IgD-negative memory B cell (primary cell): Measurements from ENCODE around the gene UNC5B. TPM values are rescaled to one million over a fixed set of nuclear protein-coding genes. Genes with fewer than 3 reads are reported as not detected.

Experiments
- H3K27ac Mint-ChIP-seq, 3 donors: one replicate each; pipeline ENCODE4 v1.8.0; 2020 to 2022; ENCODE audit warnings: mild to moderate bottlenecking in 3 of 3, mixed read lengths in 3 of 3, moderate library complexity in 1 of 3
- H3K27me3 Mint-ChIP-seq: one replicate; pipeline ENCODE4 v1.8.0; 2021; ENCODE audit warnings: mixed read lengths
- H3K36me3 Mint-ChIP-seq: one replicate; pipeline ENCODE4 v1.8.0; 2020; ENCODE audit warnings: mild to moderate bottlenecking, mixed read lengths
- H3K4me1 Mint-ChIP-seq, 3 donors: one replicate each; pipeline ENCODE4 v1.8.0; 2020 to 2022; ENCODE audit warnings: mixed read lengths in 3 of 3, mild to moderate bottlenecking in 1 of 3
- H3K4me3 Mint-ChIP-seq, 4 donors: one replicate each; pipeline ENCODE4 v1.8.0; 2020 to 2022; ENCODE audit warnings: mild to moderate bottlenecking in 4 of 4, mixed read lengths in 4 of 4, moderate library complexity in 3 of 4
- H3K9me3 Mint-ChIP-seq, 3 donors: one replicate each; pipeline ENCODE4 v1.8.0; 2020 to 2021; ENCODE audit warnings: mixed read lengths in 3 of 3, mild to moderate bottlenecking in 1 of 3
- polyA plus RNA-seq: library from polyadenylated mRNA; unstranded; fragments of 300-500 nt; fragmentation: Illumina TruSeq; gene quantifications from one replicate; pipeline ENCODE4 v1.2.3, GENCODE V29; 2021

Gene UNC5B
- polyA plus RNA-seq, 1 donor from 2014 or later = not detected

GRCh38 chr10:71202314-71202713 lies 10.1 kb upstream of the UNC5B start:
- Mint-ChIP-seq H3K27me3 (peaks cover 8% of the 10 kb centered on the region), H3K9me3 (peaks cover 5 to 18% (median 13%) of the 10 kb centered on the region in 3 donors)

GRCh38 chr10:71203124-71203523 lies 9.2 kb upstream of the UNC5B start:
- no peak overlapping the region for H3K27ac Mint-ChIP-seq
- H3K27me3 Mint-ChIP-seq = peaks cover 8% of the 10 kb centered on the region
- H3K4me1 Mint-ChIP-seq = peaks cover 0 to 3% (median 3%) of the 10 kb centered on the region in 3 donors
- H3K36me3 Mint-ChIP-seq = peaks cover 1% of the 10 kb centered on the region
- H3K9me3 Mint-ChIP-seq = peaks cover 5 to 10% (median 9%) of the 10 kb centered on the region in 3 donors
- H3K4me3 Mint-ChIP-seq = no peak overlapping the region

More at GRCh38 chr10:71202314-71202713, 10.1 kb upstream of the UNC5B start:
- no peak overlapping the region for H3K4me3 Mint-ChIP-seq
- no peak overlapping the region for H3K27ac Mint-ChIP-seq
- peaks cover 0 to 3% (median 0%) of the 10 kb centered on the region in 3 donors for H3K4me1 Mint-ChIP-seq
- peaks cover 1% of the 10 kb centered on the region for H3K36me3 Mint-ChIP-seq

- Mint-ChIP-seq H3K27ac (no peak overlapping the region), H3K4me1 (peaks cover 0 to 3% (median 3%) of the 10 kb centered on the region in 3 donors), H3K4me3 (no peak overlapping the region), H3K36me3 (peaks cover 1% of the 10 kb centered on the region), H3K9me3 (peaks cover 3 to 4% (median 4%) of the 10 kb centered on the region in 3 donors), H3K27me3 (peaks cover 10% of the 10 kb centered on the region)
Measured at GRCh38 chr10:71203716-71204115, 8.7 kb upstream of the UNC5B start.

GRCh38 chr10:71204746-71205145 lies 7.6 kb upstream of the UNC5B start:
- Mint-ChIP-seq H3K36me3 (peaks cover 1% of the 10 kb centered on the region), H3K4me3 (peak overlapping the region in 1 of 4 donors; percentile 17), H3K4me1 (peaks cover under 1 to 5% (median 3%) of the 10 kb centered on the region in 3 donors), H3K9me3 (no peaks in the 10 kb centered on the region), H3K27ac (no peak overlapping the region), H3K27me3 (peaks cover 18% of the 10 kb centered on the region)

GRCh38 chr10:71205468-71205867 lies 6.9 kb upstream of the UNC5B start:
- Mint-ChIP-seq H3K4me3 (no peak overlapping the region), H3K36me3 (peaks cover 1% of the 10 kb centered on the region), H3K9me3 (no peaks in the 10 kb centered on the region), H3K27me3 (peaks cover 26% of the 10 kb centered on the region), H3K27ac (no peak overlapping the region), H3K4me1 (peaks cover 3 to 6% (median 5%) of the 10 kb centered on the region in 3 donors)

GRCh38 chr10:71206911-71207310 lies 5.5 kb upstream of the UNC5B start:
- Mint-ChIP-seq H3K4me3 (no peak overlapping the region), H3K27me3 (peaks cover 34% of the 10 kb centered on the region), H3K4me1 (peaks cover 5 to 10% (median 6%) of the 10 kb centered on the region in 3 donors), H3K9me3 (no peaks in the 10 kb centered on the region), H3K36me3 (peaks cover 1% of the 10 kb centered on the region), H3K27ac (no peak overlapping the region)

- peaks cover 5 to 11% (median 6%) of the 10 kb centered on the region in 3 donors for H3K4me1 Mint-ChIP-seq
- H3K36me3 Mint-ChIP-seq = peaks cover 1% of the 10 kb centered on the region
- H3K27me3 Mint-ChIP-seq = peaks cover 36% of the 10 kb centered on the region
- H3K4me3 Mint-ChIP-seq = no peak overlapping the region
- H3K27ac Mint-ChIP-seq = no peak overlapping the region
- no peaks in the 10 kb centered on the region for H3K9me3 Mint-ChIP-seq
Measured at GRCh38 chr10:71207578-71207977, 4.8 kb upstream of the UNC5B start.

GRCh38 chr10:71209352-71209715 lies 3.0 kb upstream of the UNC5B start:
- H3K27ac Mint-ChIP-seq = no peak overlapping the region
- peaks cover 48% of the 10 kb centered on the region for H3K27me3 Mint-ChIP-seq
- no peak overlapping the region for H3K4me3 Mint-ChIP-seq
- H3K9me3 Mint-ChIP-seq = no peaks in the 10 kb centered on the region
- peaks cover 8 to 16% (median 10%) of the 10 kb centered on the region in 3 donors for H3K4me1 Mint-ChIP-seq
- H3K36me3 Mint-ChIP-seq = peaks cover 1% of the 10 kb centered on the region

GRCh38 chr10:71209731-71210541 lies 2.4 kb upstream of the UNC5B start:
- peak overlapping the region in 1 of 3 donors; percentile 47 for H3K27ac Mint-ChIP-seq
- peak overlapping the region in 1 of 4 donors; percentile 13 for H3K4me3 Mint-ChIP-seq
- H3K27me3 Mint-ChIP-seq = peaks cover 50% of the 10 kb centered on the region
- peaks cover 1% of the 10 kb centered on the region for H3K36me3 Mint-ChIP-seq
- peaks cover 8 to 16% (median 11%) of the 10 kb centered on the region in 3 donors for H3K4me1 Mint-ChIP-seq
- no peaks in the 10 kb centered on the region for H3K9me3 Mint-ChIP-seq

GRCh38 chr10:71210542-71210871 lies 1.9 kb upstream of the UNC5B start:
- Mint-ChIP-seq H3K36me3 (peaks cover 1% of the 10 kb centered on the region), H3K4me1 (peaks cover 8 to 16% (median 11%) of the 10 kb centered on the region in 3 donors), H3K27me3 (peaks cover 53% of the 10 kb centered on the region), H3K4me3 (peak overlapping the region in 1 of 4 donors; percentile 13), H3K27ac (peak overlapping the region in 1 of 3 donors; percentile 47), H3K9me3 (no peaks in the 10 kb centered on the region)

- Mint-ChIP-seq H3K9me3 (no peaks in the 10 kb centered on the region), H3K4me1 (peaks cover 8 to 16% (median 11%) of the 10 kb centered on the region in 3 donors), H3K4me3 (peak overlapping the region in 1 of 4 donors; percentile 27), H3K27ac (no peak overlapping the region), H3K36me3 (peaks cover 1% of the 10 kb centered on the region), H3K27me3 (peaks cover 55% of the 10 kb centered on the region)
Measured at GRCh38 chr10:71211053-71211452, 1.3 kb upstream of the UNC5B start.

- no peaks in the 10 kb centered on the region for H3K36me3 Mint-ChIP-seq
- no peak overlapping the region for H3K27ac Mint-ChIP-seq
- H3K27me3 Mint-ChIP-seq = peaks cover 61% of the 10 kb centered on the region
- peak overlapping the region; percentile 3 to 60 (median 40) for H3K4me3 Mint-ChIP-seq
- H3K4me1 Mint-ChIP-seq = peaks cover 8 to 16% (median 9%) of the 10 kb centered on the region in 3 donors
- H3K9me3 Mint-ChIP-seq = no peaks in the 10 kb centered on the region
Measured at GRCh38 chr10:71211775-71212317, 524 bp upstream of the UNC5B start.

- H3K9me3 Mint-ChIP-seq = no peaks in the 10 kb centered on the region
- peaks cover 66% of the 10 kb centered on the region for H3K27me3 Mint-ChIP-seq
- peaks cover 7 to 16% (median 8%) of the 10 kb centered on the region in 3 donors for H3K4me1 Mint-ChIP-seq
- no peak overlapping the region for H3K27ac Mint-ChIP-seq
- no peaks in the 10 kb centered on the region for H3K36me3 Mint-ChIP-seq
- H3K4me3 Mint-ChIP-seq = peak overlapping the region; percentile 54 to 88 (median 72)
Measured at GRCh38 chr10:71213127-71213621, 804 bp downstream of the UNC5B start.

- no peak overlapping the region for H3K27ac Mint-ChIP-seq
- H3K36me3 Mint-ChIP-seq = no peaks in the 10 kb centered on the region
- H3K9me3 Mint-ChIP-seq = no peaks in the 10 kb centered on the region
- H3K27me3 Mint-ChIP-seq = peaks cover 63% of the 10 kb centered on the region
- H3K4me1 Mint-ChIP-seq = peaks cover 7 to 16% (median 8%) of the 10 kb centered on the region in 3 donors
- peak overlapping the region in 2 of 4 donors; percentile 68 to 70 for H3K4me3 Mint-ChIP-seq
Measured at GRCh38 chr10:71213761-71214440, 1.5 kb downstream of the UNC5B start.
